Fibroblast of peridontal ligament (primary cell): ENCODE measurements around the gene MICAL2.

Experiments used
- DNase-seq: peaks from one replicate; pipeline ENCODE4 v3.0.0-alpha.2; 2010; ENCODE audit errors: extremely low read depth

Gene MICAL2

GRCh38 chr11:12170984-12171383 lies 60.6 kb downstream of the MICAL2 start:
- DNase-seq = peak; percentile 95

- DNase-seq = no peak
Observed at GRCh38 chr11:12171921-12172320, 61.5 kb downstream of the MICAL2 start.

GRCh38 chr11:12172493-12173013 lies 62.2 kb downstream of the MICAL2 start:
- DNase-seq = no peak

GRCh38 chr11:12173111-12173510 lies 62.7 kb downstream of the MICAL2 start:
- no peak for DNase-seq

GRCh38 chr11:12174128-12174476 lies 63.7 kb downstream of the MICAL2 start:
- DNase-seq = no peak

GRCh38 chr11:12174477-12175143 lies 64.2 kb downstream of the MICAL2 start:
- DNase-seq = peak; percentile 74

- peak; percentile 82 for DNase-seq
Observed at GRCh38 chr11:12175694-12176241, 65.4 kb downstream of the MICAL2 start.

GRCh38 chr11:12176410-12176809 lies 66.0 kb downstream of the MICAL2 start:
- DNase-seq = no peak

- DNase-seq = no peak
Observed at GRCh38 chr11:12177739-12178338, 67.4 kb downstream of the MICAL2 start.

GRCh38 chr11:12179019-12179418 lies 68.6 kb downstream of the MICAL2 start:
- no peak for DNase-seq

GRCh38 chr11:12179531-12179930 lies 69.1 kb downstream of the MICAL2 start:
- no peak for DNase-seq

- no peak for DNase-seq
Observed at GRCh38 chr11:12180257-12181205, 70.1 kb downstream of the MICAL2 start.

GRCh38 chr11:12182302-12182675 lies 71.9 kb downstream of the MICAL2 start:
- no peak for DNase-seq

GRCh38 chr11:12182676-12183541 lies 72.5 kb downstream of the MICAL2 start:
- peak; percentile 98 for DNase-seq

GRCh38 chr11:12183827-12184620 lies 73.6 kb downstream of the MICAL2 start:
- DNase-seq = no peak

GRCh38 chr11:12184699-12185098 lies 74.3 kb downstream of the MICAL2 start:
- no peak for DNase-seq

GRCh38 chr11:12185106-12185690 lies 74.8 kb downstream of the MICAL2 start:
- no peak for DNase-seq

- DNase-seq = peak; percentile 88
Observed at GRCh38 chr11:12185914-12186313, 75.5 kb downstream of the MICAL2 start.

- DNase-seq = no peak
Observed at GRCh38 chr11:12186701-12187100, 76.3 kb downstream of the MICAL2 start.

GRCh38 chr11:12187399-12187798 lies 77.0 kb downstream of the MICAL2 start:
- DNase-seq = peak; percentile 45
